HEK293 (cell line): ENCODE data around the gene NRN1L.

Source experiments
- AEBP2 ChIP-seq: fragments of 450-650 bp; formaldehyde crosslinking; IDR thresholded peaks from 2 replicates; pipeline ENCODE4 v1.5.1; 2016; ENCODE audit warnings: missing biosample characterization, missing genetic modification characterization, borderline replicate concordance
- EGR2 ChIP-seq: fragments of 450-650 bp; formaldehyde crosslinking; IDR thresholded peaks from 2 replicates; pipeline ENCODE4 v1.5.1; 2016; ENCODE audit warnings: low read depth, missing biosample characterization, missing genetic modification characterization
- KLF9 ChIP-seq: fragments of 450-650 bp; formaldehyde crosslinking; IDR thresholded peaks from 2 replicates; pipeline ENCODE4 v1.5.1; 2016; ENCODE audit warnings: missing biosample characterization, missing genetic modification characterization, low read depth
- PBX3 ChIP-seq: sonication (generic); formaldehyde crosslinking; IDR thresholded peaks from 2 replicates; pipeline ENCODE4 v1.8.1; 2022; ENCODE audit warnings: mild to moderate bottlenecking, moderate library complexity, missing genetic modification reagents
- PRDM1 ChIP-seq: fragments of 450-650 bp; formaldehyde crosslinking; IDR thresholded peaks from 2 replicates; pipeline ENCODE4; 2016; ENCODE audit warnings: missing biosample characterization, missing genetic modification characterization
- PRDM2 ChIP-seq: fragments of 450-650 bp; formaldehyde crosslinking; IDR thresholded peaks from 2 replicates; pipeline ENCODE4 v1.5.1; 2016; ENCODE audit warnings: missing biosample characterization, missing genetic modification characterization, borderline replicate concordance
- SETDB1 ChIP-seq: IDR thresholded peaks from one replicate; pipeline ENCODE4 v1.6.1; 2017; ENCODE audit warnings: mild to moderate bottlenecking, low read length, moderate library complexity, mixed read lengths; ENCODE audit not compliant: insufficient read length
- SP7 ChIP-seq: fragments of 450-650 bp; formaldehyde crosslinking; IDR thresholded peaks from 2 replicates; pipeline ENCODE4 v1.5.1; 2016; ENCODE audit warnings: missing biosample characterization, missing genetic modification characterization
- ZBTB26 ChIP-seq: fragments of 450-650 bp; formaldehyde crosslinking; optimal IDR thresholded peaks from 2 replicates; pipeline ENCODE3; 2016; ENCODE audit warnings: missing biosample characterization, mild to moderate bottlenecking, missing genetic modification characterization
- ZIC2 ChIP-seq: fragments of 450-650 bp; formaldehyde crosslinking; IDR thresholded peaks from 2 replicates; pipeline ENCODE4 v1.5.1; 2016; ENCODE audit warnings: missing biosample characterization, missing genetic modification characterization
- ZNF10 ChIP-seq: fragments of 450-650 bp; formaldehyde crosslinking; IDR thresholded peaks from 2 replicates; pipeline ENCODE4 v1.5.1; 2017; ENCODE audit warnings: missing biosample characterization, missing genetic modification characterization
- ZNF138 ChIP-seq: fragments of 450-650 bp; formaldehyde crosslinking; IDR thresholded peaks from 2 replicates; pipeline ENCODE4 v1.5.1; 2016; ENCODE audit warnings: missing biosample characterization, missing genetic modification characterization, borderline replicate concordance
- ZNF140 ChIP-seq: fragments of 450-650 bp; formaldehyde crosslinking; IDR thresholded peaks from 2 replicates; pipeline ENCODE4 v1.5.1; 2016; ENCODE audit warnings: missing biosample characterization, missing genetic modification characterization
- ZNF211 ChIP-seq: fragments of 450-650 bp; formaldehyde crosslinking; IDR thresholded peaks from 2 replicates; pipeline ENCODE4 v1.5.1; 2016; ENCODE audit warnings: low read depth, missing biosample characterization, missing genetic modification characterization
- ZNF394 ChIP-seq: fragments of 450-650 bp; formaldehyde crosslinking; IDR thresholded peaks from 2 replicates; pipeline ENCODE4 v1.5.1; 2016; ENCODE audit warnings: missing biosample characterization, missing genetic modification characterization, mild to moderate bottlenecking, moderate library complexity, borderline replicate concordance
- ZNF529 ChIP-seq: fragments of 450-650 bp; formaldehyde crosslinking; IDR thresholded peaks from 2 replicates; pipeline ENCODE4 v1.5.1; 2017; ENCODE audit warnings: missing genetic modification characterization, missing biosample characterization; ENCODE audit not compliant: insufficient replicate concordance
- ZNF530 ChIP-seq: fragments of 450-650 bp; formaldehyde crosslinking; IDR thresholded peaks from 2 replicates; pipeline ENCODE4 v1.5.1; 2016; ENCODE audit warnings: low read depth, missing biosample characterization, missing genetic modification characterization
- ZNF548 ChIP-seq: fragments of 450-650 bp; formaldehyde crosslinking; IDR thresholded peaks from 2 replicates; pipeline ENCODE4 v1.5.1; 2016; ENCODE audit warnings: missing biosample characterization, missing genetic modification characterization
- ZNF549 ChIP-seq: fragments of 450-650 bp; IDR thresholded peaks from 2 replicates; pipeline ENCODE4 v1.5.1; 2018; ENCODE audit warnings: missing biosample characterization, missing genetic modification characterization, mild to moderate bottlenecking, inconsistent platforms, moderate library complexity
- ZNF610 ChIP-seq: fragments of 450-650 bp; formaldehyde crosslinking; IDR thresholded peaks from 2 replicates; pipeline ENCODE4 v1.5.1; 2016; ENCODE audit warnings: missing biosample characterization, missing genetic modification characterization, borderline replicate concordance
- ZNF658 ChIP-seq: fragments of 450-650 bp; formaldehyde crosslinking; IDR thresholded peaks from 2 replicates; pipeline ENCODE4; 2016; ENCODE audit warnings: missing biosample characterization, missing genetic modification characterization
- ZNF76 ChIP-seq: fragments of 450-650 bp; formaldehyde crosslinking; IDR thresholded peaks from 2 replicates; pipeline ENCODE4; 2016; ENCODE audit warnings: low read depth, missing biosample characterization, missing genetic modification characterization, borderline replicate concordance
- ZNF777 ChIP-seq: fragments of 450-650 bp; formaldehyde crosslinking; IDR thresholded peaks from 2 replicates; pipeline ENCODE4 v1.5.1; 2017; ENCODE audit warnings: missing biosample characterization, missing genetic modification characterization, borderline replicate concordance
- ZNF830 ChIP-seq: fragments of 450-650 bp; IDR thresholded peaks from 2 replicates; pipeline ENCODE4 v1.5.0; 2018; ENCODE audit warnings: missing biosample characterization, missing genetic modification characterization, low read depth, mild to moderate bottlenecking, moderate library complexity
- TF ChIP-seq, protein P1 (sequence below): fragments of 450-650 bp; formaldehyde crosslinking; IDR thresholded peaks from 2 replicates; pipeline ENCODE4; 2016; ENCODE audit warnings: missing biosample characterization, missing genetic modification characterization
- TF ChIP-seq, protein P2 (sequence below): fragments of 450-650 bp; formaldehyde crosslinking; IDR thresholded peaks from 2 replicates; pipeline ENCODE4 v1.5.1; 2016; ENCODE audit warnings: missing biosample characterization, missing genetic modification characterization

Gene NRN1L

DNA sequence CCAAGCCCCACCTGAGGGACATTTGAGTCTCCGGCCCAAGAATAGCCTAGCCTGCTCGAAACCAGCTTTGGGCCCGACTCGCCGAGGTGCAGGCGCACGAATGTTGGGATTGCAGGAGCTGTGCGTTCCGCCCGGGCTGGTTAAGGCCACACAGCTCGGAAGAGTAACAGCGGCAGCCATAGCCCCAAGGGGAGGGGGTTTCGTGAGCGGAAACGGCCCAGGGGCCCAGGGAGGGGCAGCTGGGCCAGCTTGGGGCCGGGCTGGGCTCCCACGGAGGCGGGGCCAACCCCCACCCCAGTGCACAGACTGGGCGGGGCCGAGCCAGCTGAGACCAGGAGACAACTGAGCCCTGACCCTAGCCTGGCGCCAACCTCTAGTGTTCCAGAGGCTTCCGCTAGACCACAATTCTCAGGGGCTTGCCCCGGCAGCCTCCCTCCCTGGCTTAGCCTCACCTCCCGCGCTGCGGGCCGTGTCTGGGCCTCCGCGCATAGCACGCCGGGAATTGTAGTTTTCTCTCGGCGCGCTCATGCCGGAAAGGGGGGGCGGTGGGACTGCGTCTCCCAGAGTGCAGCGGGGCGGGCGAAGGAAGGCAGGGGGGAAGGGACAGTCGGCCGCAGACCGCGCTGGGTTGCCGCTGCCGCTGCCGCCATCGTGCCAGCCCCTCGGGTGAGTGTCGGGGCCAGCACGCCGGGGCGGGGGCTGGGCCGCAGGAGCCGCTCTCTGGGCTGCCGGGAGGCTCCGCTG, 38.2 kb upstream of the NRN1L start, which contains the start of gene NUTF2 (continued):
- TF ChIP-seq ZNF211 (tag by site-specific recombination) (no peak), ZNF549 (no peak), ZNF610 (no peak), ZNF76 (tag by site-specific recombination) (peak; percentile 99), SETDB1 (no peak), ZNF830 (tag by site-specific recombination) (no peak), ZNF394 (tag by site-specific recombination) (peak; percentile 60; the same call in 1 of the 2 replicates), ZNF777 (tag by site-specific recombination) (no peak), EGR2 (no peak; the same call in 1 of the 2 replicates), PRDM1 (tag by site-specific recombination) (no peak), ZNF140 (tag by site-specific recombination) (no peak), PBX3 (CRISPR knock-in tag) (peak; percentile 73), AEBP2 (tag by site-specific recombination) (no peak), ZNF530 (tag by site-specific recombination) (no peak), ZNF658 (tag by site-specific recombination) (no peak), ZNF529 (tag by site-specific recombination) (no peak), ZNF10 (no peak), SP7 (peak; percentile 81), ZBTB26 (tag by site-specific recombination) (peak; percentile 88), PRDM2 (tag by site-specific recombination) (no peak), ZNF548 (tag by site-specific recombination) (no peak), ZIC2 (tag by site-specific recombination) (peak; percentile 65; the same call in 1 of the 2 replicates), KLF9 (peak; percentile 93), ZNF138 (tag by site-specific recombination) (no peak)
- TF ChIP-seq, protein P1, sequence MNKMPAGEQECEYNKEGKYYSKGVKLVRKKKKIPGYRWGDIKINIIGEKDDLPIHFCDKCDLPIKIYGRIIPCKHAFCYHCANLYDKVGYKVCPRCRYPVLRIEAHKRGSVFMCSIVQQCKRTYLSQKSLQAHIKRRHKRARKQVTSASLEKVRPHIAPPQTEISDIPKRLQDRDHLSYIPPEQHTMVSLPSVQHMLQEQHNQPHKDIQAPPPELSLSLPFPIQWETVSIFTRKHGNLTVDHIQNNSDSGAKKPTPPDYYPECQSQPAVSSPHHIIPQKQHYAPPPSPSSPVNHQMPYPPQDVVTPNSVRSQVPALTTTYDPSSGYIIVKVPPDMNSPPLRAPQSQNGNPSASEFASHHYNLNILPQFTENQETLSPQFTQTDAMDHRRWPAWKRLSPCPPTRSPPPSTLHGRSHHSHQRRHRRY = no peak
- TF ChIP-seq, protein P2, sequence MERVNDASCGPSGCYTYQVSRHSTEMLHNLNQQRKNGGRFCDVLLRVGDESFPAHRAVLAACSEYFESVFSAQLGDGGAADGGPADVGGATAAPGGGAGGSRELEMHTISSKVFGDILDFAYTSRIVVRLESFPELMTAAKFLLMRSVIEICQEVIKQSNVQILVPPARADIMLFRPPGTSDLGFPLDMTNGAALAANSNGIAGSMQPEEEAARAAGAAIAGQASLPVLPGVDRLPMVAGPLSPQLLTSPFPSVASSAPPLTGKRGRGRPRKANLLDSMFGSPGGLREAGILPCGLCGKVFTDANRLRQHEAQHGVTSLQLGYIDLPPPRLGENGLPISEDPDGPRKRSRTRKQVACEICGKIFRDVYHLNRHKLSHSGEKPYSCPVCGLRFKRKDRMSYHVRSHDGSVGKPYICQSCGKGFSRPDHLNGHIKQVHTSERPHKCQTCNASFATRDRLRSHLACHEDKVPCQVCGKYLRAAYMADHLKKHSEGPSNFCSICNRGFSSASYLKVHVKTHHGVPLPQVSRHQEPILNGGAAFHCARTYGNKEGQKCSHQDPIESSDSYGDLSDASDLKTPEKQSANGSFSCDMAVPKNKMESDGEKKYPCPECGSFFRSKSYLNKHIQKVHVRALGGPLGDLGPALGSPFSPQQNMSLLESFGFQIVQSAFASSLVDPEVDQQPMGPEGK (tag by site-specific recombination) = peak; percentile 99
